Vagina (tissue), 2 donors: Measurements from ENCODE around the gene COL26A1.

Source experiments
- POLR2A ChIP-seq, 2 donors: fragments of 450-650 bp; IDR thresholded peaks; one replicate each; pipeline ENCODE4 v1.6.1; 2017; ENCODE audit warnings: antibody characterized with exemption in 2 of 2, mild to moderate bottlenecking in 2 of 2, moderate library complexity in 2 of 2
- POLR2AphosphoS5 ChIP-seq, 2 donors: sonication (generic); formaldehyde crosslinking; IDR thresholded peaks; one replicate each; pipeline ENCODE4 v1.9.0; 2017; ENCODE audit warnings: antibody characterized with exemption in 2 of 2, mild to moderate bottlenecking in 2 of 2, low read depth in 1 of 2; ENCODE audit not compliant: insufficient read depth in 1 of 2
- TF ChIP-seq, protein P1 (sequence below), 3 experiments: fragments of 450-650 bp in 2 of 3; fragments of 200-600 bp in 1 of 3; sonication (generic) in 1 of 3; IDR thresholded peaks; one replicate each; pipeline ENCODE4 v1.5.1; 2017 to 2019; ENCODE audit warnings: antibody characterized with exemption in 3 of 3, mild to moderate bottlenecking in 2 of 3, moderate library complexity in 2 of 3

- TF ChIP-seq POLR2A (IDR thresholded peaks at IDR 0.05) = no peak
- TF ChIP-seq, protein P1, sequence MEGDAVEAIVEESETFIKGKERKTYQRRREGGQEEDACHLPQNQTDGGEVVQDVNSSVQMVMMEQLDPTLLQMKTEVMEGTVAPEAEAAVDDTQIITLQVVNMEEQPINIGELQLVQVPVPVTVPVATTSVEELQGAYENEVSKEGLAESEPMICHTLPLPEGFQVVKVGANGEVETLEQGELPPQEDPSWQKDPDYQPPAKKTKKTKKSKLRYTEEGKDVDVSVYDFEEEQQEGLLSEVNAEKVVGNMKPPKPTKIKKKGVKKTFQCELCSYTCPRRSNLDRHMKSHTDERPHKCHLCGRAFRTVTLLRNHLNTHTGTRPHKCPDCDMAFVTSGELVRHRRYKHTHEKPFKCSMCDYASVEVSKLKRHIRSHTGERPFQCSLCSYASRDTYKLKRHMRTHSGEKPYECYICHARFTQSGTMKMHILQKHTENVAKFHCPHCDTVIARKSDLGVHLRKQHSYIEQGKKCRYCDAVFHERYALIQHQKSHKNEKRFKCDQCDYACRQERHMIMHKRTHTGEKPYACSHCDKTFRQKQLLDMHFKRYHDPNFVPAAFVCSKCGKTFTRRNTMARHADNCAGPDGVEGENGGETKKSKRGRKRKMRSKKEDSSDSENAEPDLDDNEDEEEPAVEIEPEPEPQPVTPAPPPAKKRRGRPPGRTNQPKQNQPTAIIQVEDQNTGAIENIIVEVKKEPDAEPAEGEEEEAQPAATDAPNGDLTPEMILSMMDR (IDR thresholded peaks at IDR 0.05) = no peak
- no peak for TF ChIP-seq POLR2AphosphoS5 (IDR thresholded peaks at IDR 0.05; ENCODE audit: insufficient read depth in 1 of 2, low read depth in 1 of 2)
Measured at GRCh38 chr7:101418694-101419093, 56.0 kb downstream of the COL26A1 start.
